ENCODE results near the gene PAX8. TPM values are rescaled to one million over a fixed set of nuclear protein-coding genes. Genes with fewer than 3 reads are reported as not detected.
A peak's percentile ranks its signal among the peaks of the same experiment; 100 is the strongest.

PAX8 gene
- total and polyA plus RNA-seq, 2 experiments from 2014 or later = 0.21 to 0.32 TPM

GRCh38 chr2:113248997-113249770 is 29.5 kb downstream of the PAX8 start:
- Histone ChIP-seq H4K20me1 (replicated peaks; ENCODE audit: insufficient read depth) (no peaks in the 10 kb centered on the region), H3K9me2 (ENCODE audit: insufficient read depth) (no peaks in the 10 kb centered on the region), H3K27ac (ENCODE audit: low read depth) (no peak overlapping the region), H2AFZ (peak overlapping the region; percentile 74), H3K4me1 (ENCODE audit: insufficient read depth) (no peaks in the 10 kb centered on the region), H3F3A (replicated peaks; ENCODE audit: low read depth) (no peaks in the 10 kb centered on the region), H3K27me3 (ENCODE audit: insufficient read depth) (no peaks in the 10 kb centered on the region), H3K4me2 (no peak overlapping the region), H3K36me3 (ENCODE audit: insufficient read depth) (no peaks in the 10 kb centered on the region), H3K79me2 (replicated peaks; ENCODE audit: insufficient read depth) (no peaks in the 10 kb centered on the region), H3K4me3 (no peak overlapping the region)
- Mint-ChIP-seq H3K27me3 (ENCODE audit: insufficient read depth, low read depth, poor library complexity) (no peaks in the 10 kb centered on the region), H3K27ac (no peak overlapping the region), H3K4me3 (no peak overlapping the region), H3K4me1 (peaks cover 4% of the 10 kb centered on the region), H3K9me3 (no peaks in the 10 kb centered on the region), H3K36me3 (ENCODE audit: low read depth) (no peaks in the 10 kb centered on the region)
- peak; percentile 78 for DNase-seq (ENCODE audit: low spot score)
- ATAC-seq = peak; percentile 93
- no peak for TF ChIP-seq JUNB (IDR thresholded peaks at IDR 0.05; ENCODE audit: unreplicated experiment)
- TF ChIP-seq ZNF114 (CRISPR knock-in tag; IDR thresholded peaks at IDR 0.05) = 0 out of 2 replicates have a peak, but pooled peaks have one; percentile 17
- TF ChIP-seq CTCF (conservative IDR thresholded peaks at IDR 0.05; ENCODE audit: low read depth in 2 of 2) = peak; percentile 88 to 92

- Mint-ChIP-seq H3K4me1 (peaks cover 4% of the 10 kb centered on the region), H3K9me3 (no peaks in the 10 kb centered on the region), H3K27ac (no peak overlapping the region), H3K36me3 (ENCODE audit: low read depth) (no peaks in the 10 kb centered on the region), H3K27me3 (ENCODE audit: insufficient read depth, low read depth, poor library complexity) (peaks cover 1% of the 10 kb centered on the region), H3K4me3 (no peak overlapping the region)
- no peaks in the 10 kb centered on the region for H3F3A ChIP-seq (replicated peaks; ENCODE audit: low read depth)
- H3K36me3 ChIP-seq (ENCODE audit: insufficient read depth) = no peaks in the 10 kb centered on the region
- DNase-seq (ENCODE audit: low spot score) (no peak), ATAC-seq (no peak)
- no peaks in the 10 kb centered on the region for H3K79me2 ChIP-seq (replicated peaks; ENCODE audit: insufficient read depth)
- H3K4me1 ChIP-seq (ENCODE audit: insufficient read depth) = no peaks in the 10 kb centered on the region
- H3K9me2 ChIP-seq (ENCODE audit: insufficient read depth) = no peaks in the 10 kb centered on the region
- H3K4me3 ChIP-seq = no peak overlapping the region
- H4K20me1 ChIP-seq (replicated peaks; ENCODE audit: insufficient read depth) = no peaks in the 10 kb centered on the region
- no peak overlapping the region for H3K27ac ChIP-seq (ENCODE audit: low read depth)
- TF ChIP-seq REST (IDR thresholded peaks at IDR 0.05; ENCODE audit: unreplicated experiment) (no peak), STAT1 (IDR thresholded peaks at IDR 0.05; ENCODE audit: unreplicated experiment) (no peak), ZNF331 (CRISPR knock-in tag; IDR thresholded peaks at IDR 0.05; ENCODE audit: low read depth) (no peak)
- no peak overlapping the region for H3K4me2 ChIP-seq
- H2AFZ ChIP-seq = no peak overlapping the region
- no peaks in the 10 kb centered on the region for H3K27me3 ChIP-seq (ENCODE audit: insufficient read depth)
Observed at GRCh38 chr2:113246606-113247005, 32.1 kb downstream of the PAX8 start.

All from GM23338 (cell line).